GM12865 (cell line): Measurements from ENCODE around the gene GPX4.

Experiments used
- DNase-seq: peaks from one replicate; pipeline ENCODE4 v3.0.0; 2010; ENCODE audit warnings: low read depth
- H3K4me3 ChIP-seq: 2 replicates; pipeline ENCODE4 v1.5.1; 2011; ENCODE audit warnings: mild to moderate bottlenecking, low read depth, low read length, control low read depth
- CTCF ChIP-seq: IDR thresholded peaks from 2 replicates; pipeline ENCODE4 v1.5.1; 2011; ENCODE audit warnings: low read length, control low read depth, low read depth, inconsistent platforms; ENCODE audit not compliant: insufficient read depth; ENCODE audit errors: missing control alignments

GPX4 gene

GRCh38 chr19:1076046-1076386, 27.8 kb upstream of the GPX4 start:
- no peak overlapping the region for H3K4me3 ChIP-seq
- TF ChIP-seq CTCF, result no peak
- DNase-seq, result no peak

GRCh38 chr19:1076951-1077350, 26.8 kb upstream of the GPX4 start:
- DNase-seq, result peak; percentile 97
- peak overlapping the region; percentile 28 for H3K4me3 ChIP-seq
- TF ChIP-seq CTCF, result no peak

GRCh38 chr19:1079566-1080111, 24.2 kb upstream of the GPX4 start:
- no peak overlapping the region for H3K4me3 ChIP-seq
- TF ChIP-seq CTCF, result no peak
- no peak for DNase-seq

GRCh38 chr19:1080360-1081161, 23.2 kb upstream of the GPX4 start:
- no peak for TF ChIP-seq CTCF
- H3K4me3 ChIP-seq, result no peak overlapping the region
- no peak for DNase-seq

- no peak overlapping the region for H3K4me3 ChIP-seq
- TF ChIP-seq CTCF, result no peak
- no peak for DNase-seq
Measured at GRCh38 chr19:1081301-1082164, 22.3 kb upstream of the GPX4 start.

- peak; percentile 87 for DNase-seq
- TF ChIP-seq CTCF, result no peak
- H3K4me3 ChIP-seq, result no peak overlapping the region
Measured at GRCh38 chr19:1082165-1082927, 21.4 kb upstream of the GPX4 start.
